Breast epithelium (tissue), 3 donors: ENCODE results near the gene C1QB.

Experiments
- POLR2A ChIP-seq: fragments of 450-650 bp; IDR thresholded peaks from one replicate; pipeline ENCODE4 v1.6.1; 2016; ENCODE audit warnings: antibody characterized with exemption, mild to moderate bottlenecking, moderate library complexity
- TF ChIP-seq, protein P1 (sequence below), 3 donors: fragments of 450-650 bp; IDR thresholded peaks; one replicate each; pipeline ENCODE4 v1.5.1; 2016 to 2017; ENCODE audit warnings: antibody characterized with exemption in 3 of 3, mild to moderate bottlenecking in 3 of 3, moderate library complexity in 3 of 3

GRCh38 chr1:22619252-22619651 lies 33.8 kb upstream of the C1QB start:
- TF ChIP-seq POLR2A = no peak
- TF ChIP-seq, protein P1, sequence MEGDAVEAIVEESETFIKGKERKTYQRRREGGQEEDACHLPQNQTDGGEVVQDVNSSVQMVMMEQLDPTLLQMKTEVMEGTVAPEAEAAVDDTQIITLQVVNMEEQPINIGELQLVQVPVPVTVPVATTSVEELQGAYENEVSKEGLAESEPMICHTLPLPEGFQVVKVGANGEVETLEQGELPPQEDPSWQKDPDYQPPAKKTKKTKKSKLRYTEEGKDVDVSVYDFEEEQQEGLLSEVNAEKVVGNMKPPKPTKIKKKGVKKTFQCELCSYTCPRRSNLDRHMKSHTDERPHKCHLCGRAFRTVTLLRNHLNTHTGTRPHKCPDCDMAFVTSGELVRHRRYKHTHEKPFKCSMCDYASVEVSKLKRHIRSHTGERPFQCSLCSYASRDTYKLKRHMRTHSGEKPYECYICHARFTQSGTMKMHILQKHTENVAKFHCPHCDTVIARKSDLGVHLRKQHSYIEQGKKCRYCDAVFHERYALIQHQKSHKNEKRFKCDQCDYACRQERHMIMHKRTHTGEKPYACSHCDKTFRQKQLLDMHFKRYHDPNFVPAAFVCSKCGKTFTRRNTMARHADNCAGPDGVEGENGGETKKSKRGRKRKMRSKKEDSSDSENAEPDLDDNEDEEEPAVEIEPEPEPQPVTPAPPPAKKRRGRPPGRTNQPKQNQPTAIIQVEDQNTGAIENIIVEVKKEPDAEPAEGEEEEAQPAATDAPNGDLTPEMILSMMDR (IDR thresholded peaks at IDR 0.05) = no peak
